Measurements from ENCODE around the gene ATP1A1. TPM values are rescaled to one million over a fixed set of nuclear protein-coding genes. Genes with fewer than 3 reads are reported as not detected.

The ATP1A1 gene
- total RNA-seq, 4 donors from 2014 or later, result 324 to 3,097 (median 1,990) TPM

GRCh38 chr1:116376729-116377086 lies 3.7 kb downstream of the ATP1A1 start:
- Histone ChIP-seq H3K36me3 (no peaks in the 10 kb centered on the region), H3K27ac (peak overlapping the region; percentile 96 to 99 (median 98)), H3K27me3 (no peaks in the 10 kb centered on the region), H3K4me1 (peaks cover 28 to 83% (median 75%) of the 10 kb centered on the region in 4 donors), H3K9me3 (no peaks in the 10 kb centered on the region), H3K4me3 (peak overlapping the region in 3 of 4 donors; percentile 12 to 99 (median 99))
- no peak for DNase-seq
- TF ChIP-seq POLR2A (IDR thresholded peaks at IDR 0.05) (no peak), CTCF (IDR thresholded peaks at IDR 0.05) (no peak), EP300 (IDR thresholded peaks at IDR 0.05; ENCODE audit: low read depth) (no peak), POLR2AphosphoS5 (IDR thresholded peaks at IDR 0.05) (no peak)
- intact Hi-C loops (cut with DNase I; ENCODE audit: low total_unique reads) (no loop called here), in situ Hi-C loops (cut with MboI; ENCODE audit: low pct_ligation_motif_present in 1 of 4, low pct_unique_long_range_greater_than_20kb in 1 of 4, low sequenced_read_pairs in 3 of 4) (no loop called here)
- 38 to 50% methylated on average over 1 of the region's 1 CpG for WGBS, 2 donors (ENCODE audit: low coverage in 1 of 2)

DNA sequence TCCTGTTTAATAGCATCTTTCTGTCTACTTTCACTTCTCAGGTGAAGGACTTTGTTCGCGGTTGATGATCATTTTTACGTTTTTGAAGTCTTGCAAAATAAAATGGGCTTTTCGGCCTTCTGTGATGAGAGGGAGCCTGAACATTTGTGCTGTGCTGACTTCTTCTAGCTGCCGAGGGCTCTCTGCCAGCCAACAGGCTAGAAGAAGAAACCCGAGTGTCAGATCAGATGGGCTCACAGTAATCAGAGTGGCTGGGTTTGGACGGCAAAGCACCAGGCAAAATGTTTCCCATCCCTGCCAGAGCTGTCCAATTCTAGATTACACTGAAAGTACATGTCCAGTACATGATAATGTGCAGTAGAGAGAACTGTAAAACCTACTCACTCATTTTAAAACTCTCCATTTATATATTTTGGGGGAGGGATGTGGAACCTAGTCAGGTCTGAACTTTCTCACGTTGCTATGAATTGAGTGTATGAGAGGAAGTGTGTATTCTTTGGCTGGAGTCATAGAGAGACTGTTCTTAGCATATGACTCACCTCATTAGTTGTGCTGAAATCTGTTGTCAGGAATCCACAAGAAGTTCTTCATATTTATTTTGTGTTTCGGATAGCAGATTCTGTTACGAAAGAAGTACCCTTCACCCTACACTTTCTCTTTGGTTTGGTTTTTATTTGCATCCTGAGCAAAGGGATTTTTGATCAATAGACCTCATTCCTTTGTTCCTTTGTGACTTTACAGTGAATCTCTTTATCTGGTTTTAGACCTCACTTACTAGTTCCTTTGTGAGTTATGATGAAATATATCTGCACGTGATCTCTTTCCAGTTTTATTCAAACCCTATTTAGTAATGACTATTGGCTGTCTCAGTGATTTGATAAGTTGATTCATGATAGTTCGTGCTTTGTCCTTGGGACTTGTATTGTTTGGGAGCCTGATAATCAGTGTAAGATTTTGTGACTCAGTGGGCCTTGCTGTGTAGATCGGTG lies 4.8 kb downstream of the ATP1A1 start:
- H3K27me3 ChIP-seq, result no peaks in the 10 kb centered on the region
- H3K4me3 ChIP-seq, result peak overlapping the region in 3 of 4 donors; percentile 2 to 99 (median 12)
- TF ChIP-seq POLR2AphosphoS5 (IDR thresholded peaks at IDR 0.05) (peak; percentile 35 to 84 (median 73)), POLR2A (IDR thresholded peaks at IDR 0.05) (peak; percentile 31), CTCF (IDR thresholded peaks at IDR 0.05) (no peak), EP300 (IDR thresholded peaks at IDR 0.05; ENCODE audit: low read depth) (no peak)
- in situ Hi-C loops (cut with MboI; ENCODE audit: low pct_ligation_motif_present in 1 of 4, low pct_unique_long_range_greater_than_20kb in 1 of 4, low sequenced_read_pairs in 3 of 4) (no loop called here), intact Hi-C loops (cut with DNase I; ENCODE audit: low total_unique reads) (no loop called here)
- peaks cover 28 to 85% (median 69%) of the 10 kb centered on the region in 4 donors for H3K4me1 ChIP-seq
- H3K9me3 ChIP-seq, result no peaks in the 10 kb centered on the region
- H3K27ac ChIP-seq, result peak overlapping the region; percentile 96 to 99 (median 98)
- H3K36me3 ChIP-seq, result no peaks in the 10 kb centered on the region
- DNase-seq, result peak; percentile 39
- 13 to 23% methylated on average over 11 to 13 of the region's 13 CpGs for WGBS, 2 donors (ENCODE audit: low coverage in 1 of 2)

GRCh38 chr1:116379057-116379630 lies 6.1 kb downstream of the ATP1A1 start:
- no peaks in the 10 kb centered on the region for H3K9me3 ChIP-seq
- intact Hi-C loops (cut with DNase I; ENCODE audit: low total_unique reads) (no loop called here), in situ Hi-C loops (cut with MboI; ENCODE audit: low pct_ligation_motif_present in 1 of 4, low pct_unique_long_range_greater_than_20kb in 1 of 4, low sequenced_read_pairs in 3 of 4) (no loop called here)
- H3K4me3 ChIP-seq, result no peak overlapping the region
- peaks cover 0 to 3% (median 0%) of the 10 kb centered on the region in 4 donors for H3K36me3 ChIP-seq
- no peak for TF ChIP-seq EP300 (IDR thresholded peaks at IDR 0.05; ENCODE audit: low read depth)
- no peak for TF ChIP-seq POLR2A (IDR thresholded peaks at IDR 0.05)
- TF ChIP-seq CTCF (IDR thresholded peaks at IDR 0.05), result no peak
- no peak for TF ChIP-seq POLR2AphosphoS5 (IDR thresholded peaks at IDR 0.05)
- no peak for DNase-seq
- peak overlapping the region; percentile 49 to 99 (median 98) for H3K27ac ChIP-seq
- peaks cover 28 to 94% (median 71%) of the 10 kb centered on the region in 4 donors for H3K4me1 ChIP-seq
- WGBS, 2 donors (ENCODE audit: low coverage in 1 of 2), result 49% methylated on average over 2 of the region's 2 CpGs; no CpG with 5 or more reads in 1 of the 2 donors
- H3K27me3 ChIP-seq, result no peaks in the 10 kb centered on the region
